Thoracic aorta (tissue), 2 donors: Measurements from ENCODE around the gene TPBGL. TPM values are rescaled to one million over a fixed set of nuclear protein-coding genes. Genes with fewer than 3 reads are reported as not detected.

ENCODE experiments used
- ATAC-seq: fragments of 150-250 bp; one replicate; pipeline ENCODE4 v1.8.0; 2017; ENCODE audit warnings: low read depth; ENCODE audit not compliant: insufficient number of reproducible peaks, low FRiP score
- DNase-seq: peaks from one replicate; pipeline ENCODE4 v3.0.0-alpha.2; 2020; ENCODE audit warnings: low spot score
- H3K27ac ChIP-seq, 2 donors: fragments of 200-600 bp; sonication (generic); 1 replicate in 1 of 2; 2 replicates in 1 of 2; pipeline ENCODE4 v1.5.1; 2016; ENCODE audit warnings: mild to moderate bottlenecking in 2 of 2, moderate library complexity in 2 of 2
- H3K27me3 ChIP-seq: fragments of 200-600 bp; sonication (generic); replicated peaks from 2 replicates; pipeline ENCODE4 v1.6.0; 2016; ENCODE audit warnings: mild to moderate bottlenecking; ENCODE audit not compliant: insufficient read depth
- H3K36me3 ChIP-seq: fragments of 200-600 bp; sonication (generic); one replicate; pipeline ENCODE4 v1.5.1; 2016
- H3K4me1 ChIP-seq, 2 donors: fragments of 200-600 bp; sonication (generic); 1 replicate in 1 of 2; 2 replicates in 1 of 2; pipeline versions ENCODE4 v1.5.1 to v1.6.0; 2016; ENCODE audit warnings: low read depth in 2 of 2, mild to moderate bottlenecking in 1 of 2; ENCODE audit not compliant: control insufficient read depth in 1 of 2
- H3K4me3 ChIP-seq: fragments of 200-600 bp; sonication (generic); 2 replicates; pipeline ENCODE4 v1.5.1; 2016; ENCODE audit warnings: mild to moderate bottlenecking
- H3K9me3 ChIP-seq: fragments of 200-600 bp; sonication (generic); 2 replicates; pipeline ENCODE4 v1.5.1; 2016
- CTCF ChIP-seq: fragments of 200-600 bp; sonication (generic); IDR thresholded peaks from one replicate; pipeline ENCODE4 v1.5.1; 2019; ENCODE audit warnings: antibody characterized with exemption
- total RNA-seq, 2 donors: library from RNA; depleted of rRNA; stranded (reverse); fragments of >200 nt; gene quantifications; one replicate each; pipeline versions ENCODE4 v1.1.0 to v1.2.3, GENCODE V29; 2016

The TPBGL gene
- total RNA-seq, 2 donors from 2014 or later, result 0.21 TPM; not detected in 1

- Histone ChIP-seq H3K9me3 (no peaks in the 10 kb centered on the region), H3K27me3 (no peaks in the 10 kb centered on the region), H3K36me3 (no peaks in the 10 kb centered on the region), H3K4me1 (peaks cover 0 to 27% of the 10 kb centered on the region in 2 donors), H3K27ac (no peak overlapping the region), H3K4me3 (no peak overlapping the region)
- TF ChIP-seq CTCF, result no peak
- no peak for ATAC-seq
- no peak for DNase-seq
Observed at GRCh38 chr11:75195167-75195962, 45.2 kb upstream of the TPBGL start.

DNA sequence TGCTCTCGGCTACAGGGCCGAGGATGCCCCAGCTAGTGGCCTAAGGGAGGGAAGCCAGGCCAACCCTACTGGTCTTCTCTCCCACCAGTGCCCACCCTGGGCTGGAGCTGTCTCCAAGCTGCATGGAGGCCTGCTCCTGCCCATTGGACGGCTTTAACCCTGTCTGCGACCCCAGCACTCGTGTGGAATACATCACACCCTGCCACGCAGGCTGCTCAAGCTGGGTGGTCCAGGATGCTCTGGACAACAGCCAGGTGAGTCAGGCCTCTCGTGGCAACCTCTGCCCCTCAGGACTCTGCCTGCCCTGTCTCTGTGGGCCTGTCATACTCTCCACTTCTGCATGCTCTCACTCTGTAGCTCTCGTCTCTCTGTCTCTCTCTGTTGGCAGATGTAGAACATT lies 44.1 kb upstream of the TPBGL start:
- H3K4me3 ChIP-seq, result no peak overlapping the region
- H3K36me3 ChIP-seq, result no peaks in the 10 kb centered on the region
- DNase-seq, result no peak
- no peak for ATAC-seq
- H3K4me1 ChIP-seq, result peaks cover 0 to 20% of the 10 kb centered on the region in 2 donors
- no peaks in the 10 kb centered on the region for H3K27me3 ChIP-seq
- TF ChIP-seq CTCF, result no peak
- H3K27ac ChIP-seq, result no peak overlapping the region
- no peaks in the 10 kb centered on the region for H3K9me3 ChIP-seq

- Histone ChIP-seq H3K27ac (no peak overlapping the region), H3K9me3 (no peaks in the 10 kb centered on the region), H3K27me3 (no peaks in the 10 kb centered on the region), H3K36me3 (no peaks in the 10 kb centered on the region), H3K4me1 (peaks cover 0 to 17% of the 10 kb centered on the region in 2 donors), H3K4me3 (no peak overlapping the region)
- ATAC-seq (no peak), DNase-seq (no peak)
- TF ChIP-seq CTCF, result no peak
Observed at GRCh38 chr11:75197512-75198277, 42.9 kb upstream of the TPBGL start.

DNA sequence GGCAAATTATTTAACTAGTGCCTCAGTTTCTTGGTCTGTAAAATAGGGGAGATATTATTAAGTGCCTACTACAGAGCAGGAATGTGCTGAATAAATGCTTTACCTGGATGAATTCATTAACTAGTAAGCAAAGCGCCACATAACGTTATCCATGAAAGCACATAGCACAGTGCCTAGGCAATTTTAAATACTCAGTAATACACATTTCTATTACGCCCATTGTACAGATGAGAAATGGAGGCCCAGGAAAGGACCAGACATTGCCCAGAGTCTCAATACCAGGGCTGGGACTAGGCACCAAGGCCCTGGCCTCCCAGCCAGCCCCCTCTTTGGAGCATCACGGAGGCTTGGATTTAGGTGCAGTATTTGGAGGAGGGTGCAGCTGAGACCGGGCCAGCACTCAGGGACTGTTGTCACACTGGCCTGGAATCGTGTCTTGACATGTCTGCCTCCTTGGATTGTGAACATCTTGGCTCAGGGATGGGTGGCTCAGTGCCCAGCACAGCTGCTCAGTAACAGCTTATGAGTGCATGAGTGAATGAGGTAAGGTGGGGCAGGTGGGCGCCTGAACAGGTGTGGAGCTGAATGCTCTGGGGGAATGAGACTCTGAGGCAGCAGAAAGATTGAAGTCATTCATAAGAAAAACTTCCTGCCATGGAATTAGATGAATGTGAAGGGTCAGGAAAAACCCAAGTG lies 42.1 kb upstream of the TPBGL start:
- ATAC-seq (no peak), DNase-seq (no peak)
- Histone ChIP-seq H3K9me3 (no peaks in the 10 kb centered on the region), H3K27me3 (no peaks in the 10 kb centered on the region), H3K27ac (no peak overlapping the region), H3K4me1 (peaks cover 0 to 17% of the 10 kb centered on the region in 2 donors), H3K4me3 (no peak overlapping the region), H3K36me3 (no peaks in the 10 kb centered on the region)
- no peak for TF ChIP-seq CTCF
